IPS-NIHi7 (cell line): Measurements from ENCODE around the gene RPTOR.

Source experiments
- DNase-seq: peaks from one replicate; pipeline ENCODE4 v3.0.0; 2012; ENCODE audit warnings: mixed read lengths; ENCODE audit errors: extremely low spot score

Gene RPTOR

GRCh38 chr17:80998748-80999535 is 454.3 kb downstream of the RPTOR start:
- no peak for DNase-seq

GRCh38 chr17:80999536-81000333 is 455.1 kb downstream of the RPTOR start:
- DNase-seq = no peak

- DNase-seq = no peak
These were observed 455.6 kb downstream of the RPTOR start for GRCh38 chr17:81000334-81000630.

GRCh38 chr17:81000631-81001357 is 456.2 kb downstream of the RPTOR start:
- DNase-seq = no peak

GRCh38 chr17:81002013-81002384 is 457.4 kb downstream of the RPTOR start:
- no peak for DNase-seq

GRCh38 chr17:81002409-81003361 is 458.0 kb downstream of the RPTOR start:
- DNase-seq = no peak

- DNase-seq = peak; percentile 61
These were observed 459.3 kb downstream of the RPTOR start for GRCh38 chr17:81003711-81004475.

- no peak for DNase-seq
These were observed 462.3 kb downstream of the RPTOR start for GRCh38 chr17:81006891-81007290.

GRCh38 chr17:81008140-81008539 is 463.5 kb downstream of the RPTOR start:
- no peak for DNase-seq

GRCh38 chr17:81009136-81009535 is 464.5 kb downstream of the RPTOR start:
- DNase-seq = no peak

GRCh38 chr17:81010935-81011334 is 466.3 kb downstream of the RPTOR start:
- no peak for DNase-seq

GRCh38 chr17:81011951-81012350 is 467.3 kb downstream of the RPTOR start:
- DNase-seq = no peak

GRCh38 chr17:81012574-81013447 is 468.2 kb downstream of the RPTOR start:
- no peak for DNase-seq

GRCh38 chr17:81013642-81014041 is 469.0 kb downstream of the RPTOR start:
- DNase-seq = no peak

- DNase-seq = no peak
These were observed 470.5 kb downstream of the RPTOR start for GRCh38 chr17:81015136-81015535.
